Measurements from ENCODE around the gene ARHGEF19. TPM values are rescaled to one million over a fixed set of nuclear protein-coding genes. Genes with fewer than 3 reads are reported as not detected.
A peak's percentile ranks its signal among the peaks of the same experiment; 100 is the strongest.

Gene ARHGEF19
- total and polyA plus RNA-seq, 2 donors: 6.9 to 15.2 TPM

GRCh38 chr1:16162163-16162822 lies 50.2 kb downstream of the ARHGEF19 start:
- Histone ChIP-seq H3K27ac (ENCODE audit: low read depth) (no peak overlapping the region), H3K4me1 (ENCODE audit: insufficient read depth) (no peaks in the 10 kb centered on the region), H3K36me3 (ENCODE audit: insufficient read depth) (no peaks in the 10 kb centered on the region), H3K4me3 (ENCODE audit: low read depth, low read length) (no peak overlapping the region)
- WGBS: 50% methylated on average over 32 of the region's 32 CpGs
- DNase-seq (ENCODE audit: extremely low spot score): no peak

- WGBS: 91% methylated on average over 5 of the region's 5 CpGs
- H3K27ac ChIP-seq (ENCODE audit: low read depth): no peak overlapping the region
- no peak for DNase-seq (ENCODE audit: extremely low spot score)
- no peak overlapping the region for H3K4me3 ChIP-seq (ENCODE audit: low read depth, low read length)
- H3K4me1 ChIP-seq (ENCODE audit: insufficient read depth): no peaks in the 10 kb centered on the region
- no peaks in the 10 kb centered on the region for H3K36me3 ChIP-seq (ENCODE audit: insufficient read depth)
These were observed 50.7 kb downstream of the ARHGEF19 start for GRCh38 chr1:16161717-16162116.

GRCh38 chr1:16158993-16159831 lies 53.2 kb downstream of the ARHGEF19 start:
- Histone ChIP-seq H3K4me1 (ENCODE audit: insufficient read depth) (no peaks in the 10 kb centered on the region), H3K36me3 (ENCODE audit: insufficient read depth) (no peaks in the 10 kb centered on the region), H3K4me3 (ENCODE audit: low read depth, low read length) (no peak overlapping the region), H3K27ac (ENCODE audit: low read depth) (no peak overlapping the region)
- DNase-seq (ENCODE audit: extremely low spot score): no peak
- WGBS: 87% methylated on average over 16 of the region's 16 CpGs

- H3K4me1 ChIP-seq (ENCODE audit: insufficient read depth): no peaks in the 10 kb centered on the region
- DNase-seq (ENCODE audit: extremely low spot score): no peak
- H3K4me3 ChIP-seq (ENCODE audit: low read depth, low read length): no peak overlapping the region
- no peak overlapping the region for H3K27ac ChIP-seq (ENCODE audit: low read depth)
- H3K36me3 ChIP-seq (ENCODE audit: insufficient read depth): no peaks in the 10 kb centered on the region
- WGBS: 86% methylated on average over 5 of the region's 5 CpGs
These were observed 54.4 kb downstream of the ARHGEF19 start for GRCh38 chr1:16158025-16158424.

GRCh38 chr1:16156848-16157495 lies 55.5 kb downstream of the ARHGEF19 start:
- DNase-seq (ENCODE audit: extremely low spot score): no peak
- Histone ChIP-seq H3K4me3 (ENCODE audit: low read depth, low read length) (no peak overlapping the region), H3K4me1 (ENCODE audit: insufficient read depth) (no peaks in the 10 kb centered on the region), H3K36me3 (ENCODE audit: insufficient read depth) (no peaks in the 10 kb centered on the region), H3K27ac (ENCODE audit: low read depth) (no peak overlapping the region)
- 87% methylated on average over 13 of the region's 13 CpGs for WGBS

GRCh38 chr1:16155537-16156410 lies 56.7 kb downstream of the ARHGEF19 start, which contains the start of gene EPHA2:
EPHA2 (minus strand) TSS chr1:16156069; CDS start chr1:16155932, 137 bp downstream.
- no peaks in the 10 kb centered on the region for H3K4me1 ChIP-seq (ENCODE audit: insufficient read depth)
- H3K36me3 ChIP-seq (ENCODE audit: insufficient read depth): no peaks in the 10 kb centered on the region
- peak within 1 kb of the TSS; percentile 83 for H3K27ac ChIP-seq (ENCODE audit: low read depth)
- WGBS: 6% methylated on average over 89 of the region's 89 CpGs
- DNase-seq (ENCODE audit: extremely low spot score): peak; percentile 88
- H3K4me3 ChIP-seq (ENCODE audit: low read depth, low read length): peak within 1 kb of the TSS; percentile 56

- 47% methylated on average over 17 of the region's 17 CpGs for WGBS
- Histone ChIP-seq H3K27ac (ENCODE audit: low read depth) (no peak overlapping the region), H3K4me1 (ENCODE audit: insufficient read depth) (no peaks in the 10 kb centered on the region), H3K36me3 (ENCODE audit: insufficient read depth) (no peaks in the 10 kb centered on the region), H3K4me3 (ENCODE audit: low read depth, low read length) (no peak overlapping the region)
- DNase-seq (ENCODE audit: extremely low spot score): no peak
These were observed 58.3 kb downstream of the ARHGEF19 start for GRCh38 chr1:16153999-16154673.

- H3K36me3 ChIP-seq (ENCODE audit: insufficient read depth): no peaks in the 10 kb centered on the region
- no peak overlapping the region for H3K27ac ChIP-seq (ENCODE audit: low read depth)
- no peak overlapping the region for H3K4me3 ChIP-seq (ENCODE audit: low read depth, low read length)
- H3K4me1 ChIP-seq (ENCODE audit: insufficient read depth): no peaks in the 10 kb centered on the region
- 71% methylated on average over 13 of the region's 13 CpGs for WGBS
- DNase-seq (ENCODE audit: extremely low spot score): no peak
These were observed 59.1 kb downstream of the ARHGEF19 start for GRCh38 chr1:16153096-16153998.

GRCh38 chr1:16152481-16153087 lies 59.9 kb downstream of the ARHGEF19 start:
- WGBS: 67% methylated on average over 16 of the region's 16 CpGs
- H3K4me3 ChIP-seq (ENCODE audit: low read depth, low read length): no peak overlapping the region
- H3K4me1 ChIP-seq (ENCODE audit: insufficient read depth): no peaks in the 10 kb centered on the region
- no peak overlapping the region for H3K27ac ChIP-seq (ENCODE audit: low read depth)
- H3K36me3 ChIP-seq (ENCODE audit: insufficient read depth): no peaks in the 10 kb centered on the region
- DNase-seq (ENCODE audit: extremely low spot score): no peak

GRCh38 chr1:16151995-16152384 lies 60.5 kb downstream of the ARHGEF19 start:
- Histone ChIP-seq H3K27ac (ENCODE audit: low read depth) (no peak overlapping the region), H3K4me3 (ENCODE audit: low read depth, low read length) (no peak overlapping the region), H3K36me3 (ENCODE audit: insufficient read depth) (no peaks in the 10 kb centered on the region), H3K4me1 (ENCODE audit: insufficient read depth) (no peaks in the 10 kb centered on the region)
- no peak for DNase-seq (ENCODE audit: extremely low spot score)
- 87% methylated on average over 4 of the region's 4 CpGs for WGBS

GRCh38 chr1:16151196-16151994 lies 61.1 kb downstream of the ARHGEF19 start:
- no peak for DNase-seq (ENCODE audit: extremely low spot score)
- WGBS: 75% methylated on average over 9 of the region's 9 CpGs
- no peak overlapping the region for H3K27ac ChIP-seq (ENCODE audit: low read depth)
- H3K4me3 ChIP-seq (ENCODE audit: low read depth, low read length): no peak overlapping the region
- no peaks in the 10 kb centered on the region for H3K4me1 ChIP-seq (ENCODE audit: insufficient read depth)
- no peaks in the 10 kb centered on the region for H3K36me3 ChIP-seq (ENCODE audit: insufficient read depth)

All from urinary bladder (tissue), 4 donors.